Heart left ventricle (tissue), 16 donors: ENCODE measurements around the gene OSCP1. TPM values are rescaled to one million over a fixed set of nuclear protein-coding genes. Genes with fewer than 3 reads are reported as not detected.

Experiments
- ATAC-seq, 4 donors: fragments of 200-7000 bp; cut with Tn5 transposase; one replicate each; pipeline ENCODE4 v1.9.1; 2020 to 2022; ENCODE audit warnings: moderate library complexity in 4 of 4, mild to moderate bottlenecking in 3 of 4, moderate number of reproducible peaks in 1 of 4
- DNase-seq, 5 donors: peaks; one replicate each; pipeline ENCODE4 v3.0.0-alpha.2; 2020
- H3K27ac ChIP-seq, 12 donors: fragments of 200-600 bp; sonication (generic) in 4 of 12; one replicate each; pipeline versions ENCODE4 v1.5.0 to v1.8.0; 2016 to 2022; ENCODE audit warnings: mild to moderate bottlenecking in 2 of 12
- H3K27me3 ChIP-seq, 9 donors: fragments of 200-600 bp; sonication (generic) in 2 of 9; one replicate each; pipeline versions ENCODE4 v1.5.1 to v1.8.0; 2016 to 2022; ENCODE audit warnings: mild to moderate bottlenecking in 3 of 9
- H3K36me3 ChIP-seq, 9 donors: fragments of 200-600 bp; sonication (generic) in 2 of 9; one replicate each; pipeline versions ENCODE4 v1.5.0 to v1.8.0; 2018 to 2022; ENCODE audit warnings: mild to moderate bottlenecking in 2 of 9
- H3K4me1 ChIP-seq, 12 donors: fragments of 200-600 bp; sonication (generic) in 4 of 12; one replicate each; pipeline versions ENCODE4 v1.5.0 to v1.8.0; 2016 to 2022; ENCODE audit warnings: mild to moderate bottlenecking in 3 of 12
- H3K4me3 ChIP-seq, 12 donors: fragments of 200-600 bp; sonication (generic) in 4 of 12; one replicate each; pipeline versions ENCODE4 v1.5.0 to v1.8.0; 2017 to 2022; ENCODE audit warnings: mild to moderate bottlenecking in 9 of 12, moderate library complexity in 4 of 12
- H3K9me3 ChIP-seq, 12 donors: fragments of 200-600 bp; sonication (generic) in 4 of 12; one replicate each; pipeline versions ENCODE4 v1.5.0 to v1.8.0; 2016 to 2022; ENCODE audit warnings: mild to moderate bottlenecking in 1 of 12
- CTCF ChIP-seq, 12 donors: fragments of 200-600 bp; sonication (generic) in 4 of 12; IDR thresholded peaks; one replicate each; pipeline versions ENCODE4 v1.5.0 to v1.8.0; 2018 to 2022; ENCODE audit warnings: antibody characterized with exemption in 12 of 12, mild to moderate bottlenecking in 5 of 12
- POLR2A ChIP-seq, 2 donors: fragments of 450-650 bp; IDR thresholded peaks; one replicate each; pipeline ENCODE4 v1.6.1; 2017; ENCODE audit warnings: antibody characterized with exemption in 2 of 2, mild to moderate bottlenecking in 2 of 2, moderate library complexity in 2 of 2
- WGBS, 4 donors: extraction: QIAGEN DNeasy Blood & Tissue Kit in 2 of 4; methylation state at CpG; one replicate each; pipeline versions ENCODE4 v1.1.5 to v1.1.7; 2013 to 2018; 5-methylcytosine and 5-hydroxymethylcytosine counted together
- intact Hi-C, 10 donors: fragments of 100-400 bp; cut with DNase I; formaldehyde crosslinking; loops; one replicate each; pipeline versions ENCODE4 v1.11.1 to v1.14.2; 2022
- polyA plus RNA-seq, 2 donors: library from polyadenylated mRNA; stranded (reverse); fragments of 200-250 nt; gene quantifications; one replicate each; pipeline ENCODE4 v1.2.3, GENCODE V29; 2013
- total RNA-seq, 9 donors: library from RNA; depleted of rRNA in 2 of 9; stranded (reverse); fragments of >200 nt in 2 of 9; fragmentation: NEBNext Ultra II Directional in 3 of 9; extraction: Animal tissue kit (Norgen Biotek cat#: 25700) in 3 of 9; gene quantifications; one replicate each; pipeline versions ENCODE4 v1.1.0 to v1.2.4, GENCODE V29; 2016 to 2023
- donor health status: ischemic (EF 13 %, LVEDD 7.1; RV severe dilation, severe dysfunction).
- donor health status: healthy with polysubstance abuse.
- donor health status: DM: no; HTN: yes; CAD: no.
- donor health status: DM: no; HTN: no; CAD: no.
- donor health status: ischemic (EF 25% LVEDD 6.9; RV normal size, moderate dysfunction).
- donor health status: ischemic (EF 25% LVEDD 5.7; RV mildly dilated, moderate dysfunction).
- donor health status: healthy.
- donor health status: DM: yes; HTN: yes; CAD: no.
- donor health status: ischemic (EF 35%, LVEDD 5.7; RV mildly dilated, moderate dysfunction).
- donor health status: nonischemic (EF 11% LVEDD 7.7; RV severe dilation, severe dysfunction).
- donor health status: DM: yes; HTN: yes; CAD: no.
- donor health status: PGD.
- donor health status: ischemic (EF 29% LVEDD 5.4; RV normal size, mild dysfunction).
- donor health status: nonischemic (EF 23%, LVEDD 6.1; RV moderate dilation, normal function).

OSCP1 gene
- total and polyA plus RNA-seq, 11 donors: 3.8 to 11.5 (median 6.0) TPM

- H3K4me1 ChIP-seq: peaks cover 0 to 23% (median 7%) of the 10 kb centered on the region in 12 donors
- peak overlapping the region in 4 of 12 donors; percentile 34 to 72 (median 42) for H3K27ac ChIP-seq
- H3K36me3 ChIP-seq: no peaks in the 10 kb centered on the region
- no peaks in the 10 kb centered on the region for H3K9me3 ChIP-seq
- peak overlapping the region in 7 of 12 donors; percentile 25 to 48 (median 34) for H3K4me3 ChIP-seq
- ATAC-seq (no peak), DNase-seq (peak in 1 of 5 donors; percentile 58)
- intact Hi-C loops: no loop called here
- H3K27me3 ChIP-seq: no peaks in the 10 kb centered on the region
- 90 to 97% (median 96%) methylated on average over 6 to 12 of the region's 12 CpGs for WGBS, 4 donors
- TF ChIP-seq CTCF (IDR thresholded peaks at IDR 0.05) (no peak), POLR2A (IDR thresholded peaks at IDR 0.05) (no peak)
These were observed 48.4 kb downstream of the OSCP1 start for GRCh38 chr1:36401602-36402503.

GRCh38 chr1:36400825-36401601 is 49.2 kb downstream of the OSCP1 start:
- intact Hi-C loops: no loop called here
- ATAC-seq (peak; percentile 25 to 71 (median 50)), DNase-seq (peak; percentile 64 to 86 (median 78))
- no peak for TF ChIP-seq CTCF (IDR thresholded peaks at IDR 0.05)
- no peak for TF ChIP-seq POLR2A (IDR thresholded peaks at IDR 0.05)
- H3K4me1 ChIP-seq: peaks cover 0 to 31% (median 14%) of the 10 kb centered on the region in 12 donors
- H3K36me3 ChIP-seq: no peaks in the 10 kb centered on the region
- H3K4me3 ChIP-seq: peak overlapping the region in 7 of 12 donors; percentile 25 to 48 (median 34)
- H3K9me3 ChIP-seq: no peaks in the 10 kb centered on the region
- peak overlapping the region in 6 of 12 donors; percentile 15 to 72 (median 42) for H3K27ac ChIP-seq
- WGBS, 4 donors: 77 to 85% (median 79%) methylated on average over 18 to 22 of the region's 22 CpGs
- H3K27me3 ChIP-seq: no peaks in the 10 kb centered on the region

GRCh38 chr1:36400514-36400824 is 49.8 kb downstream of the OSCP1 start:
- peak overlapping the region in 3 of 12 donors; percentile 10 to 44 (median 43) for H3K4me3 ChIP-seq
- H3K27ac ChIP-seq: peak overlapping the region in 3 of 12 donors; percentile 15 to 72 (median 53)
- TF ChIP-seq CTCF (IDR thresholded peaks at IDR 0.05) (no peak), POLR2A (IDR thresholded peaks at IDR 0.05) (no peak)
- ATAC-seq (no peak), DNase-seq (no peak)
- H3K4me1 ChIP-seq: peaks cover 0 to 37% (median 14%) of the 10 kb centered on the region in 12 donors
- no peaks in the 10 kb centered on the region for H3K36me3 ChIP-seq
- 93 to 99% (median 94%) methylated on average over 10 of the region's 10 CpGs for WGBS, 4 donors
- H3K27me3 ChIP-seq: no peaks in the 10 kb centered on the region
- intact Hi-C loops: no loop called here
- H3K9me3 ChIP-seq: no peaks in the 10 kb centered on the region
